ENCODE measurements around the gene MAML2. TPM values are rescaled to one million over a fixed set of nuclear protein-coding genes. Genes with fewer than 3 reads are reported as not detected.

MAML2 gene
- total RNA-seq, 3 donors from 2014 or later (not counting 1 experiment from before 2014, with no cell fraction given), result 14.2 to 20.5 (median 16.1) TPM

DNA sequence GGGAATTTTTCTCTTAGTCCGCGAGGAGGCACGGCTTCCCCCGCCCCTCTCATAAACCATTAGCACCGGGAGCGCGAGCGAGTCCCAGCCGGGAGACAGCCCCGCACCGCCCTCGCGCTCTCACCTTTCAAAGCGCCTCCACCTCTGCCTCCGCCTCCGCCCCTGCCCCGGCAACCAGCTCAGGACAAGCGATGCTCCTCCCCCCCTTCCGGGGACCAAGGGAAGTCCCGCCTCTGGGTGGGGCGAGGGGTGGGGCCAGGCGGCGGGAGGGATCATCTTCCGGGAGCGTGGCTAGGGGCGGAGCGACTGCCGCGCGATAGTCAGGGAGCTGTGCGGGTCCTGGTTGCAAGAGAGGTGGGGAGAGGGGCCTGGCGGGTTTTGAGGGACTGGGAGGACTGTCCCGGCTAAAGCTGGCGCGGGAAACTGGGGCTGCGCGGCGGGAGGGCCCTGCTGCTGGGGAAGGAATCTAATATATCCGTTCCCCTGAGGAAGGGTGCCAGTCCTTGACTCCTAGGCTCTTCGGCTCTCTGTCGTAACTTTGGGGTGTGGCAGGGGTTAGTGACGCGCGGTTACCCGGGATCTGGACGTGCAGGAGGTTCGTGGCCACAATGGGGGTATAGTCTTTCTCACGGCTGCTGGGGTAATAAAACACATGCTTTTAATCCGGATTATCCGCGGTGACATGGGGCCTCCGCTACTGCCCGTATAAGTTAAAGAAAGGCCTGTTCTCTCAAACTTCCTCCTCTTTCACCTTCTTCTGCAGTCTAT is 46.9 kb upstream of the MAML2 start, which contains the start of the genes CCDC82 and JRKL:
Gene CCDC82, minus strand, starts transcription at position 193 of the 768 bp plus-strand sequence. CDS start 5,165 bp downstream, outside the sequence.
Gene JRKL, plus strand, starts transcription at position 294 of the 768 bp plus-strand sequence. CDS start 637 bp downstream, outside the sequence.
- H3K4me1 Mint-ChIP-seq, result peaks cover 35 to 54% of the 10 kb centered on the region in 2 donors
- H3K27ac ChIP-seq (ENCODE audit: low read length), result peak within 1 kb of the TSS; percentile 89
- no peaks in the 10 kb centered on the region for H3K9me3 ChIP-seq (ENCODE audit: control insufficient read depth, insufficient read depth, low read length)
- TF ChIP-seq, protein P1, sequence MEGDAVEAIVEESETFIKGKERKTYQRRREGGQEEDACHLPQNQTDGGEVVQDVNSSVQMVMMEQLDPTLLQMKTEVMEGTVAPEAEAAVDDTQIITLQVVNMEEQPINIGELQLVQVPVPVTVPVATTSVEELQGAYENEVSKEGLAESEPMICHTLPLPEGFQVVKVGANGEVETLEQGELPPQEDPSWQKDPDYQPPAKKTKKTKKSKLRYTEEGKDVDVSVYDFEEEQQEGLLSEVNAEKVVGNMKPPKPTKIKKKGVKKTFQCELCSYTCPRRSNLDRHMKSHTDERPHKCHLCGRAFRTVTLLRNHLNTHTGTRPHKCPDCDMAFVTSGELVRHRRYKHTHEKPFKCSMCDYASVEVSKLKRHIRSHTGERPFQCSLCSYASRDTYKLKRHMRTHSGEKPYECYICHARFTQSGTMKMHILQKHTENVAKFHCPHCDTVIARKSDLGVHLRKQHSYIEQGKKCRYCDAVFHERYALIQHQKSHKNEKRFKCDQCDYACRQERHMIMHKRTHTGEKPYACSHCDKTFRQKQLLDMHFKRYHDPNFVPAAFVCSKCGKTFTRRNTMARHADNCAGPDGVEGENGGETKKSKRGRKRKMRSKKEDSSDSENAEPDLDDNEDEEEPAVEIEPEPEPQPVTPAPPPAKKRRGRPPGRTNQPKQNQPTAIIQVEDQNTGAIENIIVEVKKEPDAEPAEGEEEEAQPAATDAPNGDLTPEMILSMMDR (IDR thresholded peaks at IDR 0.05), result no peak
- no peaks in the 10 kb centered on the region for H3K36me3 ChIP-seq (ENCODE audit: control insufficient read depth, insufficient read depth, low read length)
- intact Hi-C loops (cut with micrococcal nuclease), result loop anchor here (1.0 to 5.0 kb wide), 3 partner anchors 47 to 601 kb away; partner anchors contain the start of genes FAM76B and MAML2
- ATAC-seq (peak; percentile 96 to 99 (median 97)), DNase-seq (peak; percentile 97)
- H3K4me1 ChIP-seq (ENCODE audit: control insufficient read depth, insufficient read depth, low read length), result peaks cover 8% of the 10 kb centered on the region
- peak within 1 kb of the TSS; percentile 75 to 95 for H3K27ac Mint-ChIP-seq
- H3K27me3 Mint-ChIP-seq (ENCODE audit: low read depth in 2 of 2), result no peaks in the 10 kb centered on the region
- WGBS (ENCODE audit: insufficient coverage), result under 1% methylated on average over 53 of the region's 53 CpGs
- no peaks in the 10 kb centered on the region for H3K27me3 ChIP-seq (ENCODE audit: control insufficient read depth, insufficient read depth, low read length)
- peak within 1 kb of the TSS; percentile 95 for H3K4me3 Mint-ChIP-seq
- no peaks in the 10 kb centered on the region for H3K36me3 Mint-ChIP-seq
- peak within 1 kb of the TSS; percentile 82 for H3K4me3 ChIP-seq (ENCODE audit: low read length)
- no peaks in the 10 kb centered on the region for H3K9me3 Mint-ChIP-seq

DNA sequence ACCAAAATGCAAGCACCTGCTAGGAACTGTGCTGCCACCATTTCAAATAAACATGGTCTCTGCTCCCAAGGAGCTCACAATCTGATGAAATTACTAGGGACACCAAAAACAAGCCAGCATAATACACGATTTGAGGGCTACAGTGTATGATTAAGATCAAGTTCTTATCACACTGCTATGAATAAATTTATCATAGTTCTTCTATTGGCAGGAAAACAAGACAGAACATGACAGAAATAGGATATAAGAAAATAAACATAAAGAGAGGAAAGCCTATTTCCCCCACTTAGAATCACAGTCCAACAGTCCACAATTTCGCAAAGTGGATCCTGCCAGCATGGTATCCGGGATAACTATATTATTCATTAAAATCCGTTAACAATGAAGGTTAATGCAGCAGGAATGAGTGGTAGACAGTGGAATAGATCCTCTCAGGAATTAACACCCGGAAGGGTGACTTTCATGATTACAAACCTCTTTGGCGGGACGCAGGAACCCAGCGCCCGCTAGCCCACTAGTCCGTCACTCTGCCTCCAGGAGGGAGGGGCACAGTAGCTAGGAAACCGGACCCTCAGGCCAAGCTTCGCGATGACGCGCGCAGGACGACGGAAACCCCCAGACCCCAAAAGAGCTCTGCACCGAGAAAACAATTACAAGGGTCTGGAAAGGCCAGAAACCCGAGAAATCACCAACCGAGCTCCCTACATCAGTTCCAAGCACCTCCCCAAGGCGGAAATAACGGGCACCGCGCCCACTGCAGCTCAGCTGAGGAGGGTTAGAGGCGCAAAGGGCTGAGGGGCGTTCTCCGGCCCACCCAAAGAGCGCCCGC is 46.1 kb upstream of the MAML2 start:
- Histone ChIP-seq H3K27me3 (ENCODE audit: control insufficient read depth, insufficient read depth, low read length) (no peaks in the 10 kb centered on the region), H3K9me3 (ENCODE audit: control insufficient read depth, insufficient read depth, low read length) (no peaks in the 10 kb centered on the region), H3K4me3 (ENCODE audit: low read length) (peak overlapping the region; percentile 82), H3K27ac (ENCODE audit: low read length) (peak overlapping the region; percentile 89), H3K36me3 (ENCODE audit: control insufficient read depth, insufficient read depth, low read length) (no peaks in the 10 kb centered on the region), H3K4me1 (ENCODE audit: control insufficient read depth, insufficient read depth, low read length) (peaks cover 8% of the 10 kb centered on the region)
- under 1% methylated on average over 28 of the region's 30 CpGs for WGBS (ENCODE audit: insufficient coverage)
- H3K4me1 Mint-ChIP-seq, result peaks cover 33 to 55% of the 10 kb centered on the region in 2 donors
- DNase-seq, result peak in 1 of 2 donors; percentile 5
- intact Hi-C loops (cut with micrococcal nuclease), result loop anchor here (1.0 to 5.0 kb wide), 2 partner anchors 46 to 132 kb away; partner anchors contain the start of gene MAML2
- no peaks in the 10 kb centered on the region for H3K27me3 Mint-ChIP-seq (ENCODE audit: low read depth in 2 of 2)
- peak overlapping the region; percentile 95 for H3K4me3 Mint-ChIP-seq
- TF ChIP-seq, protein P1 (IDR thresholded peaks at IDR 0.05), result no peak
- ATAC-seq, result peak; percentile 56 to 78 (median 64)
- H3K27ac Mint-ChIP-seq, result peak overlapping the region; percentile 75 to 95
- H3K36me3 Mint-ChIP-seq, result peaks cover 4% of the 10 kb centered on the region
- no peaks in the 10 kb centered on the region for H3K9me3 Mint-ChIP-seq

DNA sequence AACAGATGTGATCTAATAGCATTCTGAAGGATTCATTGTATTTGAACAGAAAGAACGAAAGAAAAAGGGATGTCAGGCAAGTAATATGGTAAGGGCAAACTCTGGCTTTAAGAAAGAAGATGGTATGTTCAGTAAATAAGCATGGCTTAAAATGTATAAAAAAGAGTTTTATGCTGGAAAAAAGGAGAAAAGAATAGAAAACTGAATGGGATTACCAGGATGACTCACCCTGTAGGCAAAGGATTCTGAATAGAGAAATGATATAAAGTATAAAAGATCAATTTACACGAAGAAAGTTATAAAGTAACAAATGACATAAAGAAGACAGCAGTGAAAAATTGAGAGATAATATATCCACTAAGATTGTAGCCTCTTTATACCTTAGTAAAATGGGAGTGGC is 42.2 kb upstream of the MAML2 start:
- Histone ChIP-seq H3K27ac (ENCODE audit: low read length) (no peak overlapping the region), H3K36me3 (ENCODE audit: control insufficient read depth, insufficient read depth, low read length) (peaks cover 29% of the 10 kb centered on the region), H3K4me1 (ENCODE audit: control insufficient read depth, insufficient read depth, low read length) (peaks cover 4% of the 10 kb centered on the region), H3K4me3 (ENCODE audit: low read length) (no peak overlapping the region), H3K9me3 (ENCODE audit: control insufficient read depth, insufficient read depth, low read length) (no peaks in the 10 kb centered on the region), H3K27me3 (ENCODE audit: control insufficient read depth, insufficient read depth, low read length) (no peaks in the 10 kb centered on the region)
- no peak for DNase-seq
- no peak overlapping the region for H3K27ac Mint-ChIP-seq
- no peaks in the 10 kb centered on the region for H3K27me3 Mint-ChIP-seq (ENCODE audit: low read depth in 2 of 2)
- TF ChIP-seq, protein P1 (IDR thresholded peaks at IDR 0.05), result no peak
- intact Hi-C loops (cut with micrococcal nuclease), result loop anchor here (5.0 kb wide), 1 partner anchor 128 kb away; no protein-coding TSS in a partner anchor
- H3K9me3 Mint-ChIP-seq, result no peaks in the 10 kb centered on the region
- H3K4me3 Mint-ChIP-seq, result no peak overlapping the region
- H3K4me1 Mint-ChIP-seq, result peaks cover 26 to 45% of the 10 kb centered on the region in 2 donors
- ATAC-seq, result no peak
- H3K36me3 Mint-ChIP-seq, result peaks cover 14% of the 10 kb centered on the region
- WGBS (ENCODE audit: insufficient coverage), result 100% methylated on average over 1 of the region's 2 CpGs
